Body of pancreas (tissue), 4 donors: ENCODE measurements around the gene RBMS2. TPM values are rescaled to one million over a fixed set of nuclear protein-coding genes. Genes with fewer than 3 reads are reported as not detected.

Experiments
- ATAC-seq: fragments of 150-250 bp; one replicate; pipeline ENCODE4 v1.9.1; 2016
- DNase-seq, 4 donors: peaks; one replicate each; pipeline ENCODE4 v3.0.0-alpha.2; 2019
- H3K27ac ChIP-seq, 4 donors: fragments of 200-600 bp; sonication (generic); 1 replicate in 3 of 4; 2 replicates in 1 of 4; pipeline versions ENCODE4 v1.5.1 to v1.6.1; 2016 to 2019; ENCODE audit warnings: mild to moderate bottlenecking in 1 of 4, mixed read lengths in 1 of 4, moderate library complexity in 1 of 4
- H3K27me3 ChIP-seq, 2 donors: fragments of 200-600 bp; sonication (generic); one replicate each; pipeline ENCODE4 v1.6.0; 2016; ENCODE audit warnings: mild to moderate bottlenecking in 1 of 2
- H3K36me3 ChIP-seq, 2 donors: fragments of 200-600 bp; sonication (generic); replicated peaks in 1 of 2; 2 replicates each; pipeline ENCODE4 v1.5.1; 2016; ENCODE audit warnings: low read depth in 2 of 2; ENCODE audit not compliant: insufficient read depth in 1 of 2
- H3K4me1 ChIP-seq: fragments of 200-600 bp; sonication (generic); one replicate; pipeline ENCODE4 v1.6.0; 2016
- H3K4me3 ChIP-seq, 2 donors: fragments of 200-600 bp; sonication (generic); 1 replicate in 1 of 2; 2 replicates in 1 of 2; pipeline ENCODE4 v1.5.1; 2016 to 2019
- H3K9me3 ChIP-seq, 3 donors: fragments of 200-600 bp; sonication (generic); 1 replicate in 2 of 3; 2 replicates in 1 of 3; pipeline ENCODE4 v1.5.1; 2016
- POLR2A ChIP-seq, 3 donors: fragments of 450-650 bp; IDR thresholded peaks; one replicate each; pipeline ENCODE4 v1.6.1; 2016; ENCODE audit warnings: antibody characterized with exemption in 3 of 3, mild to moderate bottlenecking in 2 of 3
- WGBS, 2 donors: methylation state at CpG; one replicate each; pipeline ENCODE4 v1.1.5; 2017; 5-methylcytosine and 5-hydroxymethylcytosine counted together
- intact Hi-C: fragments of 100-400 bp; cut with DNase I; formaldehyde crosslinking; loops from one replicate; pipeline ENCODE4 v1.15.1; 2023
- total RNA-seq, 2 donors: library from RNA; depleted of rRNA; stranded (reverse); fragments of >200 nt; gene quantifications; one replicate each; pipeline ENCODE4 v1.1.0, GENCODE V29; 2016
- TF ChIP-seq, protein P1 (sequence below), 7 experiments: fragments of 450-650 bp in 4 of 7; fragments of 200-600 bp in 3 of 7; sonication (generic) in 3 of 7; IDR thresholded peaks; one replicate each; pipeline ENCODE4 v1.5.1; 2016 to 2019; ENCODE audit warnings: antibody characterized with exemption in 7 of 7

Gene RBMS2
- total RNA-seq, 2 donors from 2014 or later = 9.6 to 18.9 TPM

DNA sequence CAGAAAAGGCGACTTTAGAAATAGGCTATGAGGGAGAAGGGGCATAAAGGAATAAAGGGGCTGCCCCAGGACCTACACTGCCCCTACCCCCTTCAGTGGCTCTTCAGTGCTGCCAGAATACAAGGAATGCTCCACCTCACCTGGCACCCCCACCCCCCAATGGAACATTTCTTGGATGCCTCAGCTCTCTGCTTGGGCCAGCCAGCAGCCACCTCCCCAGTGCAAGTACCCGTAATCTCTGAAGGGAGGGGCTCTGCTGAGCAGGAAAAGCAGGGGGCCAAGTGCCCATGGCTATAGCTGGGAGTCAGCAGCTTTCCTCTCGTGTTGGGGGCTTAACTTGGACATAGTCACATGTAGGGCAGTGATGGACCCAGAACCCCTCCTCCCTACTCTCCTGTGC lies 75.2 kb downstream of the RBMS2 start:
- ATAC-seq = no peak
- intact Hi-C loops = no loop called here
- Histone ChIP-seq H3K27me3 (no peaks in the 10 kb centered on the region), H3K36me3 (peaks cover 38 to 40% of the 10 kb centered on the region in 2 donors), H3K4me3 (no peak overlapping the region), H3K27ac (no peak overlapping the region), H3K9me3 (no peaks in the 10 kb centered on the region), H3K4me1 (no peaks in the 10 kb centered on the region)
- WGBS, 2 donors = 76 to 80% methylated on average over 3 of the region's 3 CpGs
- TF ChIP-seq, protein P1, sequence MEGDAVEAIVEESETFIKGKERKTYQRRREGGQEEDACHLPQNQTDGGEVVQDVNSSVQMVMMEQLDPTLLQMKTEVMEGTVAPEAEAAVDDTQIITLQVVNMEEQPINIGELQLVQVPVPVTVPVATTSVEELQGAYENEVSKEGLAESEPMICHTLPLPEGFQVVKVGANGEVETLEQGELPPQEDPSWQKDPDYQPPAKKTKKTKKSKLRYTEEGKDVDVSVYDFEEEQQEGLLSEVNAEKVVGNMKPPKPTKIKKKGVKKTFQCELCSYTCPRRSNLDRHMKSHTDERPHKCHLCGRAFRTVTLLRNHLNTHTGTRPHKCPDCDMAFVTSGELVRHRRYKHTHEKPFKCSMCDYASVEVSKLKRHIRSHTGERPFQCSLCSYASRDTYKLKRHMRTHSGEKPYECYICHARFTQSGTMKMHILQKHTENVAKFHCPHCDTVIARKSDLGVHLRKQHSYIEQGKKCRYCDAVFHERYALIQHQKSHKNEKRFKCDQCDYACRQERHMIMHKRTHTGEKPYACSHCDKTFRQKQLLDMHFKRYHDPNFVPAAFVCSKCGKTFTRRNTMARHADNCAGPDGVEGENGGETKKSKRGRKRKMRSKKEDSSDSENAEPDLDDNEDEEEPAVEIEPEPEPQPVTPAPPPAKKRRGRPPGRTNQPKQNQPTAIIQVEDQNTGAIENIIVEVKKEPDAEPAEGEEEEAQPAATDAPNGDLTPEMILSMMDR (IDR thresholded peaks at IDR 0.05) = no peak
- TF ChIP-seq POLR2A (IDR thresholded peaks at IDR 0.05) = no peak
- no peak for DNase-seq

- peaks cover 45 to 59% of the 10 kb centered on the region in 2 donors for H3K36me3 ChIP-seq
- no peak for ATAC-seq
- 95% methylated on average over 15 of the region's 15 CpGs for WGBS, 2 donors
- no peak for DNase-seq
- H3K4me1 ChIP-seq = no peaks in the 10 kb centered on the region
- H3K9me3 ChIP-seq = no peaks in the 10 kb centered on the region
- H3K4me3 ChIP-seq = no peak overlapping the region
- no peaks in the 10 kb centered on the region for H3K27me3 ChIP-seq
- intact Hi-C loops = no loop called here
- TF ChIP-seq, protein P1 (IDR thresholded peaks at IDR 0.05) = no peak
- H3K27ac ChIP-seq = no peak overlapping the region
Observed at GRCh38 chr12:56599041-56599440, 77.4 kb downstream of the RBMS2 start.

DNA sequence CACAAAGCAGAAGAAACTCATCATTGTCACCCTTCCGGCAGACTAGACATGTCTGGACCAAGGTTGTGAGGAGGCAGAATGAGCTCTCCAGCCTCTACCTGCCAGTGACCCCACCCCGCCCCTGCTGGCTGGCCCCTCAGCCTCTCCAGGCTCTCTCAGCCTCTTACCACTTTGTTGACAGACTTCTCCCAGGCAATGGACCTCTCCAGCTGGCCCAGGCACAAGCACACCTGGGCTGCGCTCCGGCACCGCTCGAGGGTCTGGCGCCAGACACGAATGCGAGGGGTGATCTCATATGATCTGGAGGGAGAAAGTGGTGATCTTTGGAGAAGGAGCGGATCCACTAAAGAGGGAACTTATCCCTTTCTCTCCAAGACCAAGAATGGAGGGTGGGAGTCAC lies 78.2 kb downstream of the RBMS2 start:
- intact Hi-C loops = no loop called here
- Histone ChIP-seq H3K27ac (no peak overlapping the region), H3K36me3 (peaks cover 52 to 67% of the 10 kb centered on the region in 2 donors), H3K27me3 (no peaks in the 10 kb centered on the region), H3K9me3 (no peaks in the 10 kb centered on the region), H3K4me1 (no peaks in the 10 kb centered on the region), H3K4me3 (no peak overlapping the region)
- WGBS, 2 donors = 92% methylated on average over 10 of the region's 10 CpGs
- ATAC-seq (no peak), DNase-seq (no peak)
- TF ChIP-seq, protein P1 (IDR thresholded peaks at IDR 0.05) = no peak
- no peak for TF ChIP-seq POLR2A (IDR thresholded peaks at IDR 0.05)

- Histone ChIP-seq H3K36me3 (peaks cover 56 to 75% of the 10 kb centered on the region in 2 donors), H3K27me3 (no peaks in the 10 kb centered on the region), H3K4me1 (no peaks in the 10 kb centered on the region), H3K4me3 (no peak overlapping the region), H3K9me3 (no peaks in the 10 kb centered on the region), H3K27ac (no peak overlapping the region)
- WGBS, 2 donors = 71 to 75% methylated on average over 6 of the region's 6 CpGs
- intact Hi-C loops = no loop called here
- DNase-seq (no peak), ATAC-seq (no peak)
- TF ChIP-seq, protein P1 (IDR thresholded peaks at IDR 0.05) = no peak
- no peak for TF ChIP-seq POLR2A (IDR thresholded peaks at IDR 0.05)
Observed at GRCh38 chr12:56600753-56601152, 79.1 kb downstream of the RBMS2 start.

- ATAC-seq = no peak
- WGBS, 2 donors = 65% methylated on average over 3 of the region's 3 CpGs; no CpG with 5 or more reads in 1 of the 2 donors
- H3K4me1 ChIP-seq = no peaks in the 10 kb centered on the region
- H3K36me3 ChIP-seq = peaks cover 56 to 82% of the 10 kb centered on the region in 2 donors
- no peaks in the 10 kb centered on the region for H3K27me3 ChIP-seq
- H3K27ac ChIP-seq = no peak overlapping the region
- H3K9me3 ChIP-seq = no peaks in the 10 kb centered on the region
- DNase-seq = peak in 1 of 4 donors; percentile 18
- no peak overlapping the region for H3K4me3 ChIP-seq
- TF ChIP-seq, protein P1 (IDR thresholded peaks at IDR 0.05) = peak in 1 of 7 experiments; percentile 6
- TF ChIP-seq POLR2A (IDR thresholded peaks at IDR 0.05) = no peak
- intact Hi-C loops = no loop called here
Observed at GRCh38 chr12:56601503-56601902, 79.9 kb downstream of the RBMS2 start.
